Measurements from ENCODE around the gene R3HDML.
"Not testable (repeated sequence)": the region's sequence is repeated elsewhere in the genome, so short reads cannot be mapped to it uniquely, and the experiment has no call there.

R3HDML gene, protein sequence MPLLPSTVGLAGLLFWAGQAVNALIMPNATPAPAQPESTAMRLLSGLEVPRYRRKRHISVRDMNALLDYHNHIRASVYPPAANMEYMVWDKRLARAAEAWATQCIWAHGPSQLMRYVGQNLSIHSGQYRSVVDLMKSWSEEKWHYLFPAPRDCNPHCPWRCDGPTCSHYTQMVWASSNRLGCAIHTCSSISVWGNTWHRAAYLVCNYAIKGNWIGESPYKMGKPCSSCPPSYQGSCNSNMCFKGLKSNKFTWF

DNA sequence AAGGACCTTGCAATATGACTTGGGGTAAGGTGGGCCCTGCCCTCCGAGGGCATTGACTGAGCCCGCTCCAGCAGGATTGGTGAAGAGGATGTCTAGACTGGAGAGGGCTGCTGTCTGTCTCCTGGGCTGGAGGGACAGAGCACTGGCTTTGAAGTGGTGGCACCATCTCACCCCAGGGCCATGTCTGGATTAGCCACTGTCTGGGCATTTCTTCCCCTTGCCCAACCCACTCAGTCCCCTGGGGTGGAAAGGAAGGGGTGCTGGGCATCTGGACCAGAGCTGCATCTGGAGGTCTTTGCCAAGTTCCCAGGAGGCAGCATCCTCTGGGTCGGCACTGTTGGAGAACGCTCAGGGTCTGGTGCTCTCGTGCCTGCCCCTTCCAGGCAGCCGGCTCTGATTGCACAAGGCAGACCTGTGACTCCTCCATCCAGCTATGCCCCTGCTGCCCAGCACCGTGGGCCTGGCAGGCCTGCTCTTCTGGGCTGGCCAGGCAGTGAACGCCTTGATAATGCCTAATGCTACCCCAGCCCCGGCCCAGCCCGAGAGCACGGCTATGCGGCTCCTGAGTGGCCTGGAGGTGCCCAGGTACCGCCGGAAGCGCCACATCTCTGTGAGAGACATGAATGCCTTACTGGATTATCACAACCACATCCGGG, at the start of gene R3HDML:
TSS of gene R3HDML (plus strand) at position 319 of the 656 bp plus-strand sequence. CDS start at position 434, 115 bp downstream.
- DNase-seq: no peak

DNA sequence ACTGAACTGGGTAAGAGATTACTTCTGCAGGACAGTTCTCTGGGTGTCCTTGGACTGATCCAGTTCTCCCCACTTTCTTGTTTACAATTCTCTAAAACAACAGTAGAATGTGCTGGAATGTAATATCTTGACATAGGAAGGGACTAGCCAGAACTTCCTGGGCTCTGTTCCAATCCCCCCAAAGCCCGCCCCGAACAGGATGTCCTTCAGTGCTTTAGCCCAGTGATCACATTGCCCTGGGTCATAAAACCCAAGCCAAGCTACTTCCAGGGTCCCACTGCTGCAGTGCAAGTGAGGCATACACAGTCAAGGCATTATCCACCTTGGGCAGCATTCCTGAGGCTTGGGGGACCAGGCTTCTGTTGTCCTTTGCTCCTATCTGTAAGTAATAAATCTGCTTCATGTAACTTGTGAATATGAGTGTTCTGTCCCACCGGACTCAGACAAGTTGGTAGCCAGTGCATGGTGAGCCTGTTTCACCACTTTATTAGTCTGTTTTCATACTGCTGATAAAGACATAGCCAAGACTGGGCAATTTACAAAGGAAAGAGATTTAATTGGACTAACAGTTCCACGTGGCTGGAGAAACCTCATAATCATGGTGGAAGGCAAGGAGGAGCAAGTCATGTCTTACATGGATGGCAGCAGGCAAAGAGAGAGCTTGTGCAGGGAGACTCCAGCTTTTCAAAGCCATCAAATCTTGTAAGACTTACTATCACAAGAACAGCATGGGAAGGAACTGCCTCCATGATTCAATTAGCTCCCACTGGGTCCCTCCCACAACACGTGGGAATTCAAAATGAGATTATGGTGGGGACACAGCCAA, 49.4 kb upstream of the R3HDML start:
- DNase-seq: no peak

DNA sequence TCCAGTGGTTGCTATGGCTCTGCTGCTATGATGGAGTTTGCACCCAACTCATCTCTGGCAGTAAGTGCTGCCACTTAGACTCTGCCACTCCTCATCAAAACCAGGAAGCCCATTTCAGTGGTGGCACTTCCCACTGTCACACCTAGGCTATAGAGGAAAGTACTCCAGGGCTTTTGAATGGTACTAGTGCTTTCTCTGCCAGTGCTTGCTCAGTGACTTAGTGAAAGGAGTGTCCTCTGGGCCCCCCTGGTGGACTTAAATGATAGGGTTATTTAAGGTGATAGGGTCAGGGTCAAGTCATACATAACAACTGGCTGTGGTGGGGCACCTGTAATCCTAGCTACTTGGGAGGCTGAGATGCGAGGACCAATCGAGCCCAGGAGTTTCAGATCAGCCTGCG, 48.6 kb upstream of the R3HDML start:
- DNase-seq: no peak

DNA sequence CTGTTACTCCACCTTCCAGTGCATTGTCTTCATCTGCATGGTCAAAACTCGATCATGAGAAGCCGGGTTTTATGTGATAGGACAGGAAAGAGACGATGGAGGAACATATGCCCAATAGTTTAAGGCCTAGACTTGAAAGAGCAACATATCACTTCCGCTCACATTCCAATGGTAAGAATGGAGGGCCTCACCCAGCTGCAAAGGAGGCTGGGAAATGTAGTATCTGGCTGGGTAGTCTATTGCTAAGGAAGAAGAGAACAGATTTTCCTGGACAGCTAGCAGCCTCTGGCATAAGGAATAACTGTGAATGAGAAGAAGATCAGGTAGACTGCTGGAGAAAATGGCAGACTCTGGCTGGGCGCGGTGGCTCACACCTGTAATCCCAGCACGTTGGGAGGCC, 45.1 kb upstream of the R3HDML start:
- no peak for DNase-seq

DNA sequence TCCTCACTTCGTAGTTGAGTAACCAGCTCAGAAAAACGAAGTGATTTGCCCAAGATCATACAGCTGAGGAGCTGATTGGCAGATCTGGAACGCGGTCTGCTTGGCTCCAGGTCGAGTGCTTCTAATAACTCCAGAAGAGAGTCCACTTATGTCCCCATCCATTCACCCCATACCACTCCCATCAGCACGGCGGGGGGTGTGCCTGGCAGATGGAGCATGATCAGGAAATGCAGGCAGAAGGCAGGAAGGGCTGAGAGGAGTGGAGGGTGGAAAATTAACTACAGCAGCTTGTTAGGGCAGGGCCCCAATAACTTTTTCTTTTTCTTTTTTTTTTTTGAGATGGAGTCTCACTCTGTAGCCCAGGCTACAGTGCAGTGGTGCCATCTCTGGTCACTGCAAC, 40.8 kb upstream of the R3HDML start:
- DNase-seq: no peak

DNA sequence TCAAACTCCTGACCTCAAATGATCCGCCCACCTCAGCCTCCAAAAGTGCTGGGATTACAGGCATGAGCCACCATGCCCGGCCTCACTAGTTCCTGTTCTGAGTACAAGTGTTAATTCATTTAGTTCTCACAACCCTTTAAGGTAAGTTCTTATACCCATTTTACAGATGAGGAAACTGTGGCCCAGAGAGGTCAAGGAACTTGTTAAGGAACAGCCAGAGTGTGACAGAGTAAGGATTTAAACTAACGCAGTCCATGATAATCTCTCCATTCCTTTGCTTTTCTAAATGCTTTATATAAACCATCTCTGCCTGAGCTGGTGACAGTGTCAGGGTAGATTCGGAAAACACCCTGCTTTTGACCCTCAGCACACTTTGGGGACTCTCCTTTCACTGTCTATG, 39.1 kb upstream of the R3HDML start:
- DNase-seq: no peak

DNA sequence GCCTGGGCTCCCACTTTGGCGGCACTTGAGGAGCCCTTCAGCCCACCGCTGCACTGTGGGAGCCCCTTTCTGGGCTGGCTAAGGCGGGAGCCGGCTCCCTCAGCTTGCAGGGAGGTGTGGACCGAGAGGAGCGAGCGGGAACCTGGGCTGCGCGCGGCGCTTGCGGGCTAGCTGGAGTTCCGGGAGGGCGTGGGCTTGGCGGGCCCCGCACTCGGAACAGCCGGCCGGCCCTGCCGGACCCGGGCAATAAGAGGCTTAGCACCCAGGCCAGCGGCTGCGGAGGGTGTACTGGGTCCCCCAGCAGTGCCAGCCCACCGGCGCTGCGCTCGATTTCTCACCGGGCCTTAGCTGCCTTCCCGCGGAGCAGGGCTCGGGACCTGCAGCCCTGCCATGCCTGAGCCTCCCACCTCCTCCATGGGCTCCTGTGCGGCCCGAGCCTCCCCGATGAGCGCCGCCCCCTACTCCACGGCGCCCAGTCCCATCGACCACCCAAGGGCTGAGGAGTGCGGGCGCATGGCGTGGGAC, 37.8 kb upstream of the R3HDML start:
- DNase-seq: not testable (repeated sequence)

DNA sequence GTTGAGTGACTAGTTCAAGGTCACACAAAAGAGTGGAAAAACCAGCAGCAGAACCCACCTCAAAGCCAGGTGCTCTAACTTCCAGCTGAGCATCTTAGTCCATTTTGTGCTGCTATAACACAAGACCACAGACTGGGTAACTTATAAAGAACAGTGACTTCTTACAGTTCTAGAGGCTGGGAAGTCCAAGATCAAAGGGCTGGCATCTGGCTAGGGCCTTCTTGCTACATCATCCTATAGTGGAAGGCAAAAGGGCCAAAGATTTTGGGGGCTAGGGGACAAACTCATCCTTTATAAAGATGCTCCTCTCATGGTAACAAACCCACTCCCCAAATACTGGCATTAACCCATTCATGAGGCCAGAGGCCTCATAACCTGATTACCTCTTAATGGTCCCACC, 35.6 kb upstream of the R3HDML start:
- DNase-seq: no peak

DNA sequence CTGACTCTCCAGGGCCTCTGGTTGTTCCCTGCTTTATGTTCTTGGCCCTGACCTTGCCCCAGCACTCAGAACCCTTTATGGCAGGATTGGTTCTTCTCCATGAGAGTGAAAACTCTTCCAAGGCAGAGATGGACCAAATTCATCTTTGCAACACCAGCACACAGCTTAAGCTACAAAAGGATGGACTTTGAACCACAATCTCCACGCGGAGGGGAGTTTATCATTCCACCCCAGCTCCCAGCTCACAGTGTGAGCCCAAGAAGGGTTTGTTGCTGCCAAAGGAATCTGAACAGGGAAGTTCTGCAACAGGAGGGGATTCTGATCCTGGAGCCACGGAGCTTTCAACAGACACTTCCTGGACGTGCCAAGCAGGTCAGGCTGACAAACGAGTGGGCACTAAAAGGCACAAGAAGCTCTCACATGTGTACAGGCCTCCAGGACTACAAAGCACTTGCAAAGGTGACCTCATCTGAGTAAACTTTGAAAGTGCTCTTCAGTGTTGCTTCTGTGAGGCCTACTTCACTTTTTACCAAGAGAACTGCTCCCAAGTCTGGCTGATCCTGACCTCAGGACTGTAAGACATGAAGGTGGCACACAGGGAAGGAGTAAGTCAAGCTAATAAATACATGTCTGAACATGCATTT, 34.7 kb upstream of the R3HDML start:
- no peak for DNase-seq

DNA sequence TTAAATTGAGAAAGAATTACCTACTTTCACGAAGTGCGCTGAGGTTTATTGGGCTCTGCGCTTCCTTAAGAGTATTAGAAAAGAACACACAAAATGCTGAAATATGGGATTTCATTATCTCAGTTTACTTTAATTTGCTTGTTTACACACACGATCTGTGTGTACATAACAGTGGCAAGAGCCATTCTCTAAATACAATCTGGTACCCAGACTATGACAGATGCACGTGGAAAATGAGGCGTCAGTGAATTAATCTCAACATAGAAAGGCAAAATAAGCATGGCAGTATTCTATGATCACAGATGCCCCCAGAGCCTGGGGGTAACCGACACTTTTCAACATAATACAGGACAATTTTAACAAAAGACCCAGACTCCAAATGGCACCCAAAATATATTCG, 34.1 kb upstream of the R3HDML start:
- no peak for DNase-seq

DNA sequence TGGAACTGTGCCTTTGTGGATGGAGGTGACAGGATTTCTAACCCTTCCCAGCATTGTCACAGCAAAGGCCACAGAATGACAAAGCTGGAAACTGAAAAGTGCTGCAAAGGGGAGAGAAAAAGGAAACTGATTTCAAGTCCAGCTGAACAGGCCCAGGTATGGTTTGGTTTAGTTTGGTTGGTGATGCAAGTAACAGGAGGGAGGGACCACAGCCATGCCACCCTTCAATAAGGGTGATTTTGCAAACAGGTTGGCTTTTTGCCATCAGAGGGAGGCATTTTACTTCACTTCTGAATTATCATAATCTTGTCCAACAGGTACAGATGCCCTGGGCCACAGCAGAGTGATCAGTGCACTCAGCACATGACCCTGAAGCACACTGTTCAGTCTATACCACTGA, 32.5 kb upstream of the R3HDML start:
- no peak for DNase-seq

DNA sequence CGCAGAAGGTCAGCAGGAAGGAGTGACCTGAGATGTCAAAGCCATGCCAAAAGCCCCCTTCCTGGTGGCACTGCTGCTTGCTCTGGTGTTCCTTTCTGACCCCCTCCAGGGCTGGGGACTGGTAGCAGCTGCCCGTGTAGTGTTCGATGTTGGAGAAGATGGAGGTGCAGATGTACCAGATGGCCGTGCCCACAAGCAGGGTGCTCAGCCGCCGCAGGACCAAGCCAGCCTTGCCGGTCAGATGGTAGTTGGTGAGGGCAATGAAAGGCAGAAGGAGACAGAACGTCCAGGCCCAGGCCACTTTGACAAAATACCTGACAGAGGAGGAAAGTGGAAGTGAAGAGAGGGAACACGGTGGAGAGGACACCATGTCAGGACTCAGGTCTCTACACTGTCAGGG, 29.9 kb upstream of the R3HDML start:
- no peak for DNase-seq

DNA sequence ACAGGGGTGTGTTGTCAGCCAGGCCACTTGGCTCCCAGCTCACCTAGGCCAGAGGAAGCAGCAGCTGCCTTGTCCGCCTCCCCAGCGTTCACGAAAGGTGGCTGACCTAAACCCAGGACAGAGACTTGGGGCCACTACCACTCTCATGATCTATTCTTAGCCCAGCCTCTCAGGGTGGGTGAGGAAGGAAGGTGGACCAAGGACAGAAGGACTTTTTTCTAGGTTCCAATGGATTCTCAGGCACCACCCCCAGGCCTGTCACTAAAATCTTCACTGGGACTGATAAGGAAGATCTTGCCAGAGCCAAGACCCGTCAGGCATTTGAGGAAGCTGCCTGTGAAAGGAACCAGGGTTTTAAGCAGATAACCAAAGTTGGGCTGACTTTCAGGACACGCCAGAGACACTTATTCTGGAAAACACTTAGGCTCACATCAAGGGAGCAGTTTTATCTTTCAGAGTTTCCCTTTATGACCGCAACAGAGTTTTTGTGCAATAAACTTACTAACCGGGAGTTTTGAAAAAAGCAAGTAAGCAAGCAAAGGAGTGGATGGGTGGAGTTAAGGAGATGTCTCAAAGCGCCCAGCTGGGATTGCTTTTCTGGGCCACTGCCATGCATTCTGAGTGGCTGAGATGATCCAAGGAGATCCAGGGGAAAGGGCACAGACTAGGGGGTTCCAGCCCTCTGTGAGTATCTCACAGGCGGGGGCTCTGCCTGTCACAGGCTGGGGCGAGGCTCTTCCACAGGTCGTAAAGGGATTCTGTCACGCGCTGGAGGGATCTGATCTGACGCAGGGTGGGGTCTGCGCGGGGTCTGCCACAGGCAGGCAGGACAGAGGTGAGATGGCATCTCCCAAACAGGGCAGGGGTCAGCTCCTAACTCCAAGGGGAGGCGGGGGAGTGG, 26.8 kb upstream of the R3HDML start:
- peak; percentile 21 for DNase-seq

DNA sequence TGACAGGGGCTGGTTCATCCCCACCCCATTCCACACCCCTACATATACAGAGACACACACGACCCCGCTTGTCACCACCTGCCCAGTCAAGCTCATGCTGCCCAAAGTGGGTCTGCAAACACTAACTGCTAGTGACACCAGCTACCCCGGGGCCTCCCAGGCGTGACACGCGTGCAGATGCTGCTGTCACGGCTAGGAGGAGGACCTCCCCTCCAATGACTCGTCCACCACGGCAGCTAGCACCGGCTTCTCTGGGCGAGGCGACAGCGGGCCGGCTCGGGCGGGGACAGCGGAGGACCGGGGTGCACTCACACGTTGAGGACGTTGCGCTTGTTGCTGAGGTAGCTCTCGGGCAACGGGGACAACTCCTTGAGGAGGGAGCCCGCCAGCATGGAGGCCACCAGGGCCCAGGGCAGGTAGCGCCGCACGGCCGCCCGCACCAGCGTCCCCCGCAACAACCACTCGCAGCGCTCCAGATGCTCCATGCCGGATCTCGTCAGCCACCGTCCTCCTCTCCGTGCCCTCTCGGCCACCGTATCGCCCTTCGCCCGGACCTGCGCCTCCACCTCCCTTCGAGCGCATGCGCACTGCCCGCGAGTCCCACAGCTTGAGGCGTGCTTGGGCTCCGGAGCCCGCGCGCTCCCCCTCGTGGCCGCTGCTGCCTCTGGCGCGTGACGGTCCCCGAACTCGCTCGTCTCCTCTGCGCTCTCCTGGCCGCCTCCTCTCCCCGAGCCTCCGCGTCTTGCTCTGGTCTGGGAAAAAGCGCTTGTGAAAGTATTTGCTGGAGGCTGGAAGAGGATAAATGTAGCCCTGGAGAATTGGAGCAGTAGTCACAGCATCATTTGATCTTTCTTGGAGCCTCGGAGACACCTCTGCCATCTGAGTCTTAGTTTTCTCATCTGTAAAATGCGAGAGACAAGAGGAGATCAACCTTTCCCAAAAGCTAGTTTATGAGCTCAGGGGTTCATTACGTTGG, 25.9 kb upstream of the R3HDML start, which contains the start of gene FITM2:
TSS of gene FITM2 (minus strand) at position 539 of the 976 bp plus-strand sequence. CDS start at position 485, 54 bp downstream.
- DNase-seq: peak; percentile 99

DNA sequence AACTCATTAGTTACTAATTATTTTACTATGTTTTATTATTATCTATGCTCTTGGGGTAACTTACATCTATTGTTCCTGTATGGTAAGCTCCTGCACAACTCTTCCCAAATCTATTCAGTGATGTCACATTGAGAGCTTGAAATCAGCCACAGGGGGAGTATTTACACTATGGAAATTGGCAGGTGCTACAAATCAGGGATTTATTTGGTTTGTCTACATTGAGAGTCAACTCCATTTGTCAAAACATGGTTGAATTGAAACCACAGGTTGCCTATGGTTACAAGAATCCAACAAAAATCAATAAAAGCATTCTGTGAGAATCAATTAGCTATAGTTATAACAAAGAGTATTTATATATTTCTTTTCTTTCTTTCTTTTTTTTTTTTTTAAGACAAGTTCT, 22.0 kb upstream of the R3HDML start:
- no peak for DNase-seq

DNA sequence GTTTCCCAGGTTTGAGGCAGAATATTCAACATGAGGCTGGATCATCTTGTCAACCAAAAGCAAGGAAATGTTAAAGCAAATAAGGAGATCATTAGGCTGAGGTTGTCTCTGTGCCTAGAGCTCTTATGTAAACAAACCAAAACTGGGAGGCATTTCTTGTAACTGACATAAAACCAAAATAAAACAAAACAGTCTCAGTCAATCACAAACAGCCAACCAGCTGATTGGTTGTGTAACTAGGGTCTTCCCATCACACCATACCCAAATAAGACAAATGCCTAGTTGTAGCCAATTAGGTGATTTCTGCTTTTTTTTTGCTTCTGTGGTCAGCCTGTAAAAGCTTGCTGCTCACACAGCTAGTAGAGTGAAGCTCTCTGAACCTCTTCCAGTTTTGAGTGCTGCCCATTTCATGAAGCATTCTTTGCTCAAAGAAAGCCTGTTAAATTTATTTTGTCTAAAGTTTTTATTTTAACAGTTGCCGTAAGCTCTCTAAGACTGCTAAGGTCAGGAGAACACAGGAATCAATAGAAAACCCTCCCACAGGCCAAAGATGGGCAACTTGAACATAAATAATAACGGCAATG, 16.9 kb upstream of the R3HDML start:
- DNase-seq: no peak

DNA sequence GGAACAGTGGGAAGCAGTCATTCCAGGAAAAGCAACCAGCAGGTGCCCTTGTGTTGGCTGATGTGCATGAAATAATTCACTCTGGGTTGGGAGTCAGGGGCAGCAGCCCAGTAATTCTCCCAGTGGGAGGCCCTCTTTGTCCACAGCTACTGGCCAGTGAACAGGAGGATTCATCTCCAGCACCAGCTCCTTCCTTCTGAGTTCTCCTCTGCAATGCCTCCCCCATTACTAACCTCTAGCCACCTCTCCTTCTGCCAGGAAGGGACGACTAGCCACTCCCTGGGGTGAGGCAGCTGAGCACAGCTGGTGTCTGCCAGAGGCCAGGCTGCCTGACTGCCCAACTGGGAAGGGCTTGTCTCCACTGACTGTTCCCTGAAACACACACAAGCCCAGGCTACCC, 12.5 kb upstream of the R3HDML start:
- DNase-seq: no peak

DNA sequence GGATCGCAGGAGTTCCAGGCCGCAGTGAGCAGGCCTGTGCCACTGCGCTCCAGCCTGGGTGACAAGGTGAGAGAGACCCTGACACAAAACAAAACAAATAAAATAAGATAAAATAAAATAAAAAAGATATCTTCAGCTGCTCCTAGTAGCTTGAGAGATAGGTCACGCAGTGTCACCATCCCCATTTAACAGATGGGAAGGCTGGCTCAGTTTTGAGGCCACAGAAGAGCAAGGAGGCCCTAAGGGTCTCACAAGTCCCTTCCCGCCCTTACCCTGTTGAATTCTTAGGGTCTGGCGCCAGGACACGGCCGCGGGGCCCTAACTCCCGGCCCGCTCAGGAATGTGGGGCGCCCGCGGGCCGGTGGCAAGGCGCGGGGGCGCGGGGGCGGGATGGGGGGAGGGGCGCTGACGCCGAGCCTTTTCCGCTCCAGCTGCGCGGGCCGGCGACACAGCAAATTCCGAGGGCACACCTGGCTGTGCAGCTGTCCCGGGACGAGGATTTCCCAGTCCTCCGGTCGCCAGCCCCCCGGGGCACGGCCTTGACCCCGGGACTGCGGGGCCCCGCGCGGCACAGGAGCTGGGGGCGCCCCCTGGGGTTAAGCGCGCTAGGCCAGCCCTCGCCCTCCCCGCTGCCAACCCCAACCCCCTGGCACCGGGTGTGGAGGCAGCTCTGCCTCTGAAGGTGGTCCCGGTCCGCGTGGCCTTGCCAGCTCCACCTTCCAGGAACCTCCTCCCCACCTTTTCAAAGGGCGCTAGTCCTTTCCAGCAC, 10.3 kb upstream of the R3HDML start:
- no peak for DNase-seq

DNA sequence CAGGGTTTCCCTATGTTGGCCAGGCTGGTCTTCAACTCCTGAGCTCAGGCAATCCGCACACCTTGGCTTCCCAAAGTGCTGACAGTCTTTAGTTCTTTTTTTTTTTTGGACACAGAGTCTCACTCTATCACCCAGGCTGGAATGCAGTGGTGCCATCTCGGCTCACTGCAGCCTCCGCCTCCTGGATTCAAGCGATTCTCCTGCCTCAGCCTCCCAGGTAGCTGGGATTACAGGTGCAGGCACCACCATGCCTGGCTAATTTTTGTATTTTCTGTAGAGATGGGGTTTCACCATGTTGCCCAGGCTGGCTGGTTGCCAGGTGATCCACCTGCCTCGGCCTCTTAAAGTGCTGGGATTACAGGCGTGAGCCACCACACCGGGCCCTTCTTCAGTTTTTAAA, 9.1 kb upstream of the R3HDML start:
- not testable (repeated sequence) for DNase-seq

All from femur (tissue), 1 donor.